DMS 273 treated with DMSO at 0.1 percent for 48 hours (cell line): ENCODE data around the gene ATP9A.
"Not testable (repeated sequence)": the region's sequence is repeated elsewhere in the genome, so short reads cannot be mapped to it uniquely, and the experiment has no call there.

Experiments
- DNase-seq: peaks from one replicate; lab custom pipeline; 2025; lab: John Stamatoyannopoulos, UW

ATP9A gene

GRCh38 chr20:51753220-51753619 lies 15.0 kb downstream of the ATP9A start:
- DNase-seq, result not testable (repeated sequence)

- DNase-seq, result no peak
Observed at GRCh38 chr20:51752343-51752951, 15.7 kb downstream of the ATP9A start.

- no peak for DNase-seq
Observed at GRCh38 chr20:51750770-51751388, 17.3 kb downstream of the ATP9A start.

DNA sequence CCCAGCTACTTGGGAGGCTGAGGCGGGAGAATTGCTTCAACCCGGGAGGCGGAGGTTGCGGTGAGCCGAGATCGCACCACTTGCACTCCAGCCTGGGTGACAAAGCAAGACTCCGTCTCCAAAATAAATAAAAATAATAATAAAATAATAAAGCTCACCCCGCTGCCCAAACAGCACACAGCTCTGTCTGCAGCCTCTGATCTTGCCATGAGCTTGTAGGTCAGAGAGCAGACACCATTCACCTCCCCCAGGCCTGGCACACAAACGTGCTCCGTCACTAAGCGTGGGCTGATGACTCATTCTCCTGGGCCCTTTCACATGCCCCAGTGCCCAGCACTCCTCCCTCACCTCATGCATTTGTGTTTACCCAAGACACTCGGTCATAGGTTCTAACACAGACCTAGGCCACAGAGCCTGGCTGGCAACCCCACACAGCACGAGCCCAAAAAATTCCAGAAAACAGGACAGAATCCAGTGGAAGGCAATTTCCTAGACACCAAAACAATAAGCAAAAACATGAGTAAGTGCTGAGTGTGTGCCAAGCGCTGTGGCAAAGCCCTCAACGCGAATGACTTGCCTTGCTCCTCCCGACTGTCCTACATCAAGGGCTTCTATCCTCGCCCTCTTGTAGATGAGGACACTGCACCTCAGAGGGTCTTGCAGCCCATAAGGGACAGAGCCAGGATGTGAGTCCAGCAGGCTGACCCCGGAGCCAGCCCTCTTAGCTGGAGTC lies 18.0 kb downstream of the ATP9A start:
- DNase-seq, result peak; percentile 67

DNA sequence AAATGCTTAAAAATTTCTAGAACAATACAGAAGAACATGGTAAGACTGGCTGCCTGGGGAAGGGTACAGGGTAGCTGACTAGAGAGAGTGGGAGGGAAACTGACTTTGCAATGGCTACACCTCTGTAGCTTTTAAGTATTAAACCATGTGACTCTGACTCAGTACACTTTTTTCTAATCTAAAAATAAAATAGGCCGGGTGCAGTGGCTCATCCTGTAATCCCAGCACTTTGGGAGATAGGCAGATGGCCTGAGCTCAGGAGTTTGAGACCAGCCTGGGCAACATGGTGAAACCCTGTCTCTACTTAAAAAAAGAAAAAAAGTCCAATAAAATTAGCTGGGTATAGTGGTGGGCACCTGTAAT lies 18.5 kb downstream of the ATP9A start:
- no peak for DNase-seq

GRCh38 chr20:51747182-51747911 lies 20.8 kb downstream of the ATP9A start:
- DNase-seq, result no peak

GRCh38 chr20:51745804-51746203 lies 22.4 kb downstream of the ATP9A start:
- DNase-seq, result no peak

DNA sequence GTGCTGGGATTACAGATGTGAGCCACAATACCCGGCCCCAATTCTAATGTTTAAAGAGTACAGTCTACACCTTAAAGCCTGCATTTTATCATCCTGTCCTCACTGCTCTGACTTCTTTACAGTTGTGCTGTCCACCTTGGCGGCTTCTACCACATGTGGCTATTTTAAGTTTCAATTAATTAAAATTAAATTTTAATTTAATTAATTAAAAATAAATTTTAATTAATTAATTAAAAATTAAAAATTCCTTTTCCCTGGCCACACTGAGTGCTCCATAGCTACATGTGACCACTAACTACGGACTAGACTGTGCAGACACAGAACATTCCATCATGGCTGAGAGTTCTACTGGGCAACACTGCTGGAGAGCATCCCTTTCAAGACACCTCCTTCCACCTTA lies 27.4 kb downstream of the ATP9A start:
- no peak for DNase-seq

- DNase-seq, result not testable (repeated sequence)
Observed at GRCh38 chr20:51740308-51740707, 27.9 kb downstream of the ATP9A start.

GRCh38 chr20:51739722-51740249 lies 28.4 kb downstream of the ATP9A start:
- DNase-seq, result no peak

GRCh38 chr20:51738877-51739447 lies 29.2 kb downstream of the ATP9A start:
- DNase-seq, result no peak

GRCh38 chr20:51738261-51738660 lies 29.9 kb downstream of the ATP9A start:
- not testable (repeated sequence) for DNase-seq

DNA sequence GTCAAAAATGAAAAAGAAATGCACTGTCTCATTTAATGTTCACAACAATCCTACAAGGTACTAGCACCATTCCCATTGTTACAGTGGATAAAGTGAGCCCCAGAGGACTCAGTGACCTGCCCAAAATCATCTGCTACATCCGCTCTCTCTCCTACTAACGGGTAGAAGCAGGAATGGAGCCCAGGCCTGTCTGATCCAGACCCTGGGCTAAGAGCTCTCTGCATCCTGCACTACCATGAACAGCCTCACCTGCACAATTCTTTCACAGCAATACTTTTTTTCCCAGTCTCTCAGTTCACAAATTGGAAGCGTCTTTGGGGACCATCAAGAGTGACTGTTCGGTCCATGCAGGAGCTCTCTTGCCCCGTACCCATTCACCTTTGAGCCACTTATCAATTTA lies 31.2 kb downstream of the ATP9A start:
- DNase-seq, result no peak

DNA sequence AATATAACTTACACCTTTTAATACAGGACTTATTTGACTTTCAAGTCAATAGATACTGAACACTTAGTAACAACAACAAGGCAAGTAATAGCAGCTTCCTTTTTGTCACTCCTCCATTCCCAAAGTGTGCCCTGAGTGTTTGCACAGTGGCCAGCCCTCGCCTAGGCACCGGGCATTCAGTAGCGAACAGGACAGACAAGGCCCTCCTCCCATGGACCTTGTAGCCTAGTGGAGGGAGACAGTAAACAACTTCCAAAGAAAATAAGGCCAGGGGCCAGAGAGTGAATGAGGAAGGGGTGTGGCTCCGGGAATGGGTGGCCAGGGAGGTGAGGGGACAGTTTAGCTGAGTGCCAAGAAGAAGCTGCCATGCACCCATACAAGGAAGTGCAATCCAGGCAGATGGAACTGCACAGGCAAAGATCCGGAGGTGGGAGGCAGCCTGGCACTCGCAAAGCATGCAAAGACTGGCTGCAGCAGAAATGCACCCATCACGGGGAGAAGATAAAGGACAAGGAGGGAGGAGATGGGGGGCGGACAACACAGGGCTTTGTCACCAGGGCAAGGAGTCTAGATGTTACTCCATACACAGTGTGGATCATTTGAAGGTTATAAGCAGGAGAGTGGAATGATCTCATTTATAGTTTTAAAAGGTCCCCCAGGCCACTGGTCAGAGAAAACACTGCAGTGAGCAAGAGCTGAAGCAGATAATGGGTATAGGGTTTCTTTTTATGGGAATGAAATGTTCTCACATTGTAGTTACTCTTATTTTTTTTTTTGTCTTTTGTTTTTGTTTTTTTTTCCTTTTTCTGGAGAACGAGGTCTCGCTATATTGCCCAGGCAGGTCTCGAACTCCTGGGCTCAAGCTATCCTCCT lies 32.2 kb downstream of the ATP9A start:
- DNase-seq, result no peak

GRCh38 chr20:51734876-51735720 lies 33.1 kb downstream of the ATP9A start:
- DNase-seq, result no peak

- no peak for DNase-seq
Observed at GRCh38 chr20:51733070-51733469, 35.1 kb downstream of the ATP9A start.

DNA sequence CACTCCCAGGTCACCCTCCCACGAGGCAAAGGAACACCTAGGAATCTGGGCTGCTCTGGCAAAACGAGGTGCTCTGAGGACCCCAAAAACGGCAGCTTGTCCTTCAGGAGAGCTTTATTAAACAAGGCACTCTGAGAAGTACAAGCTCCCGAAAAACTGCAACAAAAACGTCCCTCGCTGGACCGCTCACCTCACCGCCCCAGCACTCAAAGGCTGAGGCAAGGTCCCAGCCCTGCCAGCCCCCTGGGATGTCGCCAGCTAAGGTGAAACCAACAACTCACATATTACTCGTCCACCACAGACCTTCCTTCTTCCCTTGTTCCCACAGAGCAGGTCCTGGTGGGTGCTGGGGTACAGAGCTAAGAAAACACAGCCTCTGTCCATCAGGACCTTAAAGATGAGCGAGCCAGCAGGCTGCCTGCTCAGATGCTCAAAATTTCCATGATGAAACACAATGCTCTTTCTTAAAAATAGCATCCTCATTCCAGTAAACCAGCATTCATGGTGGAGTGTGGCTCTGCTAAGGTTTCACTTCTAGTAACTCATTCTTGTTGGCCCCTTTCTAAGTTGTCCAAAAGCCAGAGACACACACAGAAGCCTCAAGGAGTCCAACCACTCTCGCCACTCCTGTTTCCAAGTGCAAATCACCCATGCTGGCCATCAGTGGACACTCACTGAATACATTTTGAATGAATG lies 35.9 kb downstream of the ATP9A start:
- DNase-seq, result no peak

- no peak for DNase-seq
Observed at GRCh38 chr20:51731731-51732095, 36.5 kb downstream of the ATP9A start.

DNA sequence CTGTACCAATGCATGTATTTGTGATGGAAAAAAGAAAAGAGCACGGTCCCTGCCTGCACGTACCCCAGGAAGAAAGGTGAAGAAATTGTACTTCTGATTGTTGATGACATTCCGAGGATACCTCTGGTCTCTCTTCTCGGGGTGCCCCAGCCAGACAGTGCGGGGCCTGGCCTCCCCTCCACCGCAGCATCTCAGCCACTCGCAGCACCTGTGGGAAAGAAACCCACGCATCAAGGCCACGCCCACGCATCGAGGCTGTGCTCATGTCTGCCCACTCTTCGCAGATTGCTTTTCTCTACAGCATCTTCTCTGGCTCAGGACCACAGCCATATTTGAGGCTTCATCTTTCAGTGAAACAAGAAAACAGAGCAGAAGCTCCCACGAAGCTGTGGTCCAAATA lies 38.4 kb downstream of the ATP9A start:
- no peak for DNase-seq

GRCh38 chr20:51728737-51729136 lies 39.5 kb downstream of the ATP9A start:
- DNase-seq, result no peak
